IMR-90 (cell line): ENCODE measurements around the gene LPIN1. TPM values are rescaled to one million over a fixed set of nuclear protein-coding genes. Genes with fewer than 3 reads are reported as not detected.

Experiments
- ATAC-seq: fragments of 200-7000 bp; cut with Tn5 transposase; 2 replicates; pipeline ENCODE4 v1.9.1; 2020; ENCODE audit warnings: low read depth, mild to moderate bottlenecking, moderate library complexity
- BruUV-seq: library from RNA; stranded (reverse); fragments of 400-500 nt; replicated peaks from 2 replicates; lab custom pipeline; 2021; lab: Mats Ljungman, UMichigan
- CTCF ChIA-PET: fragments of 300-600 bp; formaldehyde crosslinking; extraction: SDS; loops from one replicate; lab custom pipeline; 2021; ENCODE audit warnings: antibody characterized with exemption; lab: Yijun Ruan, JAX
- POLR2A ChIA-PET: fragments of 300-600 bp; sonication (Branson Sonifier 250); formaldehyde crosslinking; loops from one replicate; lab custom pipeline; 2022; ENCODE audit warnings: antibody characterized with exemption; ENCODE audit not compliant: unreplicated experiment; lab: Charles Lee
- DNase-seq: peaks from one replicate; pipeline ENCODE4 v3.0.0; 2013
- H2AFZ ChIP-seq: replicated peaks from 2 replicates; pipeline ENCODE3; 2013; ENCODE audit warnings: low read length, mild to moderate bottlenecking; ENCODE audit not compliant: poor library complexity
- H2AK5ac ChIP-seq: 2 replicates; pipeline ENCODE4 v1.6.1; 2013; ENCODE audit warnings: low read depth, low read length, inconsistent platforms
- H2AK9ac ChIP-seq: replicated peaks from 2 replicates; pipeline ENCODE3; 2013; ENCODE audit warnings: mild to moderate bottlenecking, low read depth, low read length, moderate library complexity; ENCODE audit not compliant: poor library complexity
- H2BK120ac ChIP-seq: 2 replicates; pipeline ENCODE4 v1.6.1; 2013; ENCODE audit warnings: low read depth, low read length, inconsistent platforms
- H2BK15ac ChIP-seq: 3 replicates; pipeline ENCODE4 v1.6.1; 2013; ENCODE audit warnings: low read depth, low read length, inconsistent platforms
- H2BK20ac ChIP-seq: 2 replicates; pipeline ENCODE4 v1.6.1; 2013; ENCODE audit warnings: low read depth, mild to moderate bottlenecking, inconsistent platforms, low read length, moderate library complexity
- H2BK5ac ChIP-seq: 2 replicates; pipeline ENCODE4 v1.6.1; 2013; ENCODE audit warnings: mild to moderate bottlenecking, low read depth, low read length, inconsistent platforms; ENCODE audit not compliant: poor library complexity, severe bottlenecking
- H3K14ac ChIP-seq: replicated peaks from 2 replicates; pipeline ENCODE4 v1.6.1; 2013; ENCODE audit warnings: low read depth, low read length, inconsistent platforms
- H3K18ac ChIP-seq: 2 replicates; pipeline ENCODE4 v1.6.1; 2013; ENCODE audit warnings: low read depth, low read length, control low read depth
- H3K23ac ChIP-seq: 2 replicates; pipeline ENCODE4 v1.6.1; 2013; ENCODE audit warnings: low read depth, low read length, inconsistent platforms
- H3K27ac ChIP-seq: 2 replicates; pipeline ENCODE4 v1.5.1; 2013; ENCODE audit warnings: mild to moderate bottlenecking, control low read depth, low read length; ENCODE audit not compliant: insufficient read depth
- H3K27me3 ChIP-seq: 2 replicates; pipeline ENCODE4 v1.6.1; 2013; ENCODE audit warnings: low read length; ENCODE audit not compliant: control insufficient read depth, insufficient read depth
- H3K36me3 ChIP-seq: 2 replicates; pipeline ENCODE4 v1.6.1; 2013; ENCODE audit warnings: low read length, mixed read lengths; ENCODE audit not compliant: control insufficient read depth, insufficient read depth
- H3K4ac ChIP-seq: 2 replicates; pipeline ENCODE4 v1.6.1; 2013; ENCODE audit warnings: low read depth, low read length, inconsistent platforms
- H3K4me1 ChIP-seq: 2 replicates; pipeline ENCODE4 v1.6.1; 2013; ENCODE audit warnings: low read length, mixed read lengths; ENCODE audit not compliant: control insufficient read depth, insufficient read depth
- H3K4me2 ChIP-seq: 2 replicates; pipeline ENCODE4 v1.6.1; 2013; ENCODE audit warnings: low read depth, mild to moderate bottlenecking, control low read depth, low read length, moderate library complexity
- H3K4me3 ChIP-seq: 2 replicates; pipeline ENCODE4 v1.5.1; 2013; ENCODE audit warnings: low read depth, mild to moderate bottlenecking, control low read depth, low read length, moderate library complexity; ENCODE audit not compliant: insufficient read depth
- H3K56ac ChIP-seq: 2 replicates; pipeline ENCODE4 v1.6.1; 2013; ENCODE audit warnings: low read length, inconsistent platforms; ENCODE audit not compliant: insufficient read depth; ENCODE audit errors: extremely low read depth
- H3K79me1 ChIP-seq, 2 experiments: 2 replicates each; pipeline ENCODE4 v1.6.1; 2013; ENCODE audit warnings: low read length in 2 of 2, inconsistent platforms in 1 of 2, low read depth in 1 of 2
- H3K9ac ChIP-seq: 2 replicates; pipeline ENCODE4 v1.6.1; 2013; ENCODE audit warnings: low read depth, low read length, control low read depth
- H3K9me1 ChIP-seq: 2 replicates; pipeline ENCODE4 v1.6.1; 2013; ENCODE audit warnings: low read length, inconsistent platforms; ENCODE audit not compliant: insufficient read depth
- H3K9me3 ChIP-seq: 2 replicates; pipeline ENCODE4 v1.6.1; 2013; ENCODE audit warnings: low read length; ENCODE audit not compliant: control insufficient read depth, insufficient read depth
- H4K20me1 ChIP-seq: 2 replicates; pipeline ENCODE4 v1.6.1; 2013; ENCODE audit warnings: low read length, inconsistent platforms; ENCODE audit not compliant: insufficient read depth
- H4K5ac ChIP-seq: 2 replicates; pipeline ENCODE4 v1.6.1; 2013; ENCODE audit warnings: mild to moderate bottlenecking, low read depth, low read length, control low read depth
- H4K8ac ChIP-seq, 2 experiments: 2 replicates each; pipeline ENCODE4 v1.6.1; 2013; ENCODE audit warnings: low read depth in 2 of 2, low read length in 2 of 2, control low read depth in 1 of 2, inconsistent platforms in 1 of 2
- H4K91ac ChIP-seq: 2 replicates; pipeline ENCODE4 v1.6.1; 2013; ENCODE audit warnings: low read depth, low read length, inconsistent platforms; ENCODE audit not compliant: insufficient read depth
- MAFK ChIP-seq: IDR thresholded peaks from 2 replicates; pipeline ENCODE4 v1.6.1; 2012; ENCODE audit warnings: low read depth, low read length, improper control_type of control experiment
- MXI1 ChIP-seq: IDR thresholded peaks from 2 replicates; pipeline ENCODE4 v1.6.1; 2012; ENCODE audit warnings: low read depth, mild to moderate bottlenecking, low read length, moderate library complexity, borderline replicate concordance
- RAD21 ChIP-seq: IDR thresholded peaks from 2 replicates; pipeline ENCODE4 v1.6.1; 2012; ENCODE audit warnings: low read length, improper control_type of control experiment
- WGBS, 2 experiments: methylation state at CpG; one replicate each; pipeline versions ENCODE4 v1.1.5 to v1.1.7; 2013; ENCODE audit warnings: missing lambda C conversion rate in 2 of 2; ENCODE audit not compliant: insufficient read length in 1 of 2; ENCODE audit errors: extremely low coverage in 2 of 2; 5-methylcytosine and 5-hydroxymethylcytosine counted together
- dilution Hi-C: fragments of 300-500 bp; cut with HindIII; formaldehyde crosslinking; loops from one replicate; pipeline ENCODE4 v1.14.3; 2018; ENCODE audit warnings: low sequenced_read_pairs; ENCODE audit not compliant: unreplicated experiment
- in situ Hi-C: fragments of 300-500 bp; cut with MboI; formaldehyde crosslinking; loops from 3 replicates; pipeline ENCODE4 v1.14.3; 2019; ENCODE audit warnings: low sequenced_read_pairs, inconsistent platforms, mixed read lengths
- intact Hi-C: fragments of 100-400 bp; cut with micrococcal nuclease; formaldehyde crosslinking; loops from 2 replicates; pipeline ENCODE4 v1.10.0; 2022
- polyA plus RNA-seq, 3 experiments: library from polyadenylated mRNA; depleted of rRNA; stranded (reverse); fragments of >200 nt; gene quantifications; 2 replicates each; pipeline ENCODE4 v1.2.3, GENCODE V29; 2012; ENCODE audit warnings: low replicate concordance in 1 of 3
- total RNA-seq: library from RNA; depleted of rRNA; stranded (reverse); fragments of >200 nt; gene quantifications from 2 replicates; pipeline ENCODE4 v1.2.3, GENCODE V29; 2012
- TF ChIP-seq, protein P1 (sequence below): fragments of 150-350 bp; IDR thresholded peaks from 2 replicates; pipeline ENCODE4 v1.6.1; 2016; ENCODE audit warnings: low read depth, mild to moderate bottlenecking, low read length, moderate library complexity, borderline replicate concordance

The LPIN1 gene
- total and polyA plus RNA-seq, 2 of the 4 experiments (the other 2 are of a cell fraction), result 21.3 to 25.1 TPM

- peak; percentile 96 for TF ChIP-seq MXI1
- no peak for TF ChIP-seq RAD21
Measured at GRCh38 chr2:11746376-11746806, at the start of gene LPIN1 (continued).

- peak overlapping the region; percentile 89 for H2AFZ ChIP-seq
- peaks cover 13% of the 10 kb centered on the region; the same call in 1 of the 2 replicates for H3K9me1 ChIP-seq
- H3K4me2 ChIP-seq, result no peak overlapping the region
- dilution Hi-C loops (no loop called here), intact Hi-C loops (no loop called here), in situ Hi-C loops (loop anchor here (5.0 kb wide), 1 partner anchor 46 kb away; no protein-coding TSS in a partner anchor)
- H2BK20ac ChIP-seq, result peak overlapping the region; percentile 49; the same call in 1 of the 2 replicates
- H3K4ac ChIP-seq, result peak overlapping the region; percentile 50
- ATAC-seq, result no peak
- H3K23ac ChIP-seq, result no peak overlapping the region
- H3K27ac ChIP-seq, result no peak overlapping the region
- BruUV-seq, result no TSS peak
- H2BK5ac ChIP-seq, result peak overlapping the region; percentile 60
- H3K56ac ChIP-seq, result no peak overlapping the region
- POLR2A ChIA-PET, result no interaction called here
- H4K91ac ChIP-seq, result peak overlapping the region; percentile 54
- no peak overlapping the region for H3K4me3 ChIP-seq
- peak overlapping the region; percentile 47; the same call in 1 of the 3 replicates for H2BK15ac ChIP-seq
- peak overlapping the region; percentile 74; the same call in 1 of the 2 replicates for H2AK5ac ChIP-seq
- no peak overlapping the region; the same call in 1 of the 2 replicates for H3K18ac ChIP-seq
- H2AK9ac ChIP-seq, result peak overlapping the region; percentile 44
- no peaks in the 10 kb centered on the region for H3K79me1 ChIP-seq
- TF ChIP-seq, protein P1, sequence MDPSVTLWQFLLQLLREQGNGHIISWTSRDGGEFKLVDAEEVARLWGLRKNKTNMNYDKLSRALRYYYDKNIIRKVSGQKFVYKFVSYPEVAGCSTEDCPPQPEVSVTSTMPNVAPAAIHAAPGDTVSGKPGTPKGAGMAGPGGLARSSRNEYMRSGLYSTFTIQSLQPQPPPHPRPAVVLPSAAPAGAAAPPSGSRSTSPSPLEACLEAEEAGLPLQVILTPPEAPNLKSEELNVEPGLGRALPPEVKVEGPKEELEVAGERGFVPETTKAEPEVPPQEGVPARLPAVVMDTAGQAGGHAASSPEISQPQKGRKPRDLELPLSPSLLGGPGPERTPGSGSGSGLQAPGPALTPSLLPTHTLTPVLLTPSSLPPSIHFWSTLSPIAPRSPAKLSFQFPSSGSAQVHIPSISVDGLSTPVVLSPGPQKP, result no peak
- no peak for TF ChIP-seq MAFK
- H3K27me3 ChIP-seq, result no peaks in the 10 kb centered on the region
- CTCF ChIA-PET, result interaction anchor here (1.3 to 1.9 kb wide), 2 partner anchors 9 to 83 kb away, joined by 5 to 7 read pairs; no protein-coding TSS in a partner anchor
- no peak overlapping the region for H4K5ac ChIP-seq
- no peaks in the 10 kb centered on the region for H3K9me3 ChIP-seq
- no peaks in the 10 kb centered on the region for H4K20me1 ChIP-seq
- DNase-seq, result no peak
- H2BK120ac ChIP-seq, result peak overlapping the region; percentile 85
- peaks cover 21% of the 10 kb centered on the region for H3K4me1 ChIP-seq
- 93% methylated on average over 4 of the region's 9 CpGs; no CpG with 5 or more reads in 1 of the 2 experiments for WGBS, 2 experiments
- no peaks in the 10 kb centered on the region for H3K36me3 ChIP-seq
- no peak overlapping the region for H3K9ac ChIP-seq
- H4K8ac ChIP-seq, result peak overlapping the region in 1 of 2 experiments; percentile 60; a peak in 3 of 4 replicates
- peak overlapping the region; percentile 44; the same call in 1 of the 2 replicates for H3K14ac ChIP-seq
Measured at GRCh38 chr2:11696736-11697102, 49.7 kb upstream of the LPIN1 start.
